Measurements from ENCODE around the gene MAMLD1. TPM values are rescaled to one million over a fixed set of nuclear protein-coding genes. Genes with fewer than 3 reads are reported as not detected.
A peak's percentile ranks its signal among the peaks of the same experiment; 100 is the strongest.

The MAMLD1 gene
- total RNA-seq, 1 donor from 2014 or later = 2.8 TPM

DNA sequence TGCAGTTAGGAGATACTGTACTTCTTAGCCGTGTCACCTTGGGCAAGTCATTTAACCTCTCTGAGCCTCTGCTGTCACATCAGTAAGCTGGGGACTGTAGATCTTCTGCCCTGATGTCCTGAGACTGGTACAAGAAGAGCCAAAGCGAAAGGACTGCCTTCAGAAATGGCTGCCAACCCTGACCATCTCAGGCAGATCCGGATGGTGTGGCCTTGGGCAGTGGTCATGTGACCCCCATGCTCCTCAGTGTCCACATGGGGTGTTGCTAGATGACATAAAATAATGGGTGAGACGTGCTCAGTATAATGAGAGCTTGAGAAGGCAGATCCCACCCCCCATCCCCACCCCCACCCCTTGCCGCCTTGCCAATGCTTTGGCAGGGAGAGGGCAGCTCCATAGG lies 144.9 kb downstream of the MAMLD1 start:
- H3K36me3 Mint-ChIP-seq (ENCODE audit: low read depth, unreplicated experiment) = no peaks in the 10 kb centered on the region
- TF ChIP-seq, protein P1, sequence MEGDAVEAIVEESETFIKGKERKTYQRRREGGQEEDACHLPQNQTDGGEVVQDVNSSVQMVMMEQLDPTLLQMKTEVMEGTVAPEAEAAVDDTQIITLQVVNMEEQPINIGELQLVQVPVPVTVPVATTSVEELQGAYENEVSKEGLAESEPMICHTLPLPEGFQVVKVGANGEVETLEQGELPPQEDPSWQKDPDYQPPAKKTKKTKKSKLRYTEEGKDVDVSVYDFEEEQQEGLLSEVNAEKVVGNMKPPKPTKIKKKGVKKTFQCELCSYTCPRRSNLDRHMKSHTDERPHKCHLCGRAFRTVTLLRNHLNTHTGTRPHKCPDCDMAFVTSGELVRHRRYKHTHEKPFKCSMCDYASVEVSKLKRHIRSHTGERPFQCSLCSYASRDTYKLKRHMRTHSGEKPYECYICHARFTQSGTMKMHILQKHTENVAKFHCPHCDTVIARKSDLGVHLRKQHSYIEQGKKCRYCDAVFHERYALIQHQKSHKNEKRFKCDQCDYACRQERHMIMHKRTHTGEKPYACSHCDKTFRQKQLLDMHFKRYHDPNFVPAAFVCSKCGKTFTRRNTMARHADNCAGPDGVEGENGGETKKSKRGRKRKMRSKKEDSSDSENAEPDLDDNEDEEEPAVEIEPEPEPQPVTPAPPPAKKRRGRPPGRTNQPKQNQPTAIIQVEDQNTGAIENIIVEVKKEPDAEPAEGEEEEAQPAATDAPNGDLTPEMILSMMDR (IDR thresholded peaks at IDR 0.05; ENCODE audit: unreplicated experiment) = no peak
- peaks cover 5% of the 10 kb centered on the region for H3K27me3 Mint-ChIP-seq (ENCODE audit: unreplicated experiment)
- peak overlapping the region; percentile 11 for H3K4me3 Mint-ChIP-seq (ENCODE audit: unreplicated experiment)
- DNase-seq (ENCODE audit: low spot score) = no peak
- no peaks in the 10 kb centered on the region for H3K9me3 Mint-ChIP-seq (ENCODE audit: unreplicated experiment)
- H3K27ac Mint-ChIP-seq (ENCODE audit: unreplicated experiment) = peak overlapping the region; percentile 94
- H3K4me1 Mint-ChIP-seq (ENCODE audit: unreplicated experiment) = peaks cover 31% of the 10 kb centered on the region

- H3K4me1 Mint-ChIP-seq (ENCODE audit: unreplicated experiment) = peaks cover 31% of the 10 kb centered on the region
- peak; percentile 5 for DNase-seq (ENCODE audit: low spot score)
- H3K27me3 Mint-ChIP-seq (ENCODE audit: unreplicated experiment) = peaks cover 5% of the 10 kb centered on the region
- H3K36me3 Mint-ChIP-seq (ENCODE audit: low read depth, unreplicated experiment) = no peaks in the 10 kb centered on the region
- TF ChIP-seq, protein P1 (IDR thresholded peaks at IDR 0.05; ENCODE audit: unreplicated experiment) = no peak
- H3K9me3 Mint-ChIP-seq (ENCODE audit: unreplicated experiment) = no peaks in the 10 kb centered on the region
- H3K4me3 Mint-ChIP-seq (ENCODE audit: unreplicated experiment) = no peak overlapping the region
- peak overlapping the region; percentile 52 for H3K27ac Mint-ChIP-seq (ENCODE audit: unreplicated experiment)
These were observed 145.6 kb downstream of the MAMLD1 start for GRCh38 chrX:150508451-150509367.

DNA sequence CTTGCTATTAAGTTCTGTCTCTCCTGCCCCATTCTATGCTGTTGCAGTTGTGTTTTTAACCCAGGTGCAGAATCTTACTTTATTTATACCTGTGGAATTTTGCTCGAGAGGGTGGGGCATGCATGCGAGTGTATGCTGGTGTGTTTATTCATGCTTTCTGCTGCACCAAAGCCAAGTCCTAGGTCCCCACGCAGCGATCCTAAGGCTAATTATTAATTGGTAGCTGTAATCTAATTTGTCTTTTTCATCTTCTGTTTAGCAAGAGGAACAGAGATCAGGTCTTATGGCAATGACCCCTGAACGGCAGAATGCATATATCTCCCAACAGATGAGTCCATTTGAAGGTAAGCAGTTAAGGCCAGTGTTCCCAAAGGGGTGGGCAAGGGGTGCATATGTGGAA lies 146.6 kb downstream of the MAMLD1 start:
- peaks cover 6% of the 10 kb centered on the region for H3K27me3 Mint-ChIP-seq (ENCODE audit: unreplicated experiment)
- no peaks in the 10 kb centered on the region for H3K36me3 Mint-ChIP-seq (ENCODE audit: low read depth, unreplicated experiment)
- peaks cover 22% of the 10 kb centered on the region for H3K4me1 Mint-ChIP-seq (ENCODE audit: unreplicated experiment)
- TF ChIP-seq, protein P1 (IDR thresholded peaks at IDR 0.05; ENCODE audit: unreplicated experiment) = no peak
- no peaks in the 10 kb centered on the region for H3K9me3 Mint-ChIP-seq (ENCODE audit: unreplicated experiment)
- peak overlapping the region; percentile 51 for H3K4me3 Mint-ChIP-seq (ENCODE audit: unreplicated experiment)
- peak overlapping the region; percentile 52 for H3K27ac Mint-ChIP-seq (ENCODE audit: unreplicated experiment)
- no peak for DNase-seq (ENCODE audit: low spot score)

- no peak overlapping the region for H3K27ac Mint-ChIP-seq (ENCODE audit: unreplicated experiment)
- H3K27me3 Mint-ChIP-seq (ENCODE audit: unreplicated experiment) = peaks cover 6% of the 10 kb centered on the region
- DNase-seq (ENCODE audit: low spot score) = no peak
- H3K4me3 Mint-ChIP-seq (ENCODE audit: unreplicated experiment) = no peak overlapping the region
- no peaks in the 10 kb centered on the region for H3K9me3 Mint-ChIP-seq (ENCODE audit: unreplicated experiment)
- TF ChIP-seq, protein P1 (IDR thresholded peaks at IDR 0.05; ENCODE audit: unreplicated experiment) = no peak
- H3K4me1 Mint-ChIP-seq (ENCODE audit: unreplicated experiment) = peaks cover 16% of the 10 kb centered on the region
- no peaks in the 10 kb centered on the region for H3K36me3 Mint-ChIP-seq (ENCODE audit: low read depth, unreplicated experiment)
These were observed 149.4 kb downstream of the MAMLD1 start for GRCh38 chrX:150512461-150512901.

- H3K36me3 Mint-ChIP-seq (ENCODE audit: low read depth, unreplicated experiment) = no peaks in the 10 kb centered on the region
- H3K27ac Mint-ChIP-seq (ENCODE audit: unreplicated experiment) = no peak overlapping the region
- peaks cover 10% of the 10 kb centered on the region for H3K27me3 Mint-ChIP-seq (ENCODE audit: unreplicated experiment)
- TF ChIP-seq, protein P1 (IDR thresholded peaks at IDR 0.05; ENCODE audit: unreplicated experiment) = no peak
- no peaks in the 10 kb centered on the region for H3K9me3 Mint-ChIP-seq (ENCODE audit: unreplicated experiment)
- H3K4me1 Mint-ChIP-seq (ENCODE audit: unreplicated experiment) = peaks cover 12% of the 10 kb centered on the region
- H3K4me3 Mint-ChIP-seq (ENCODE audit: unreplicated experiment) = no peak overlapping the region
- no peak for DNase-seq (ENCODE audit: low spot score)
These were observed 150.4 kb downstream of the MAMLD1 start for GRCh38 chrX:150513544-150513943.

Data from endothelial cell (in vitro differentiated cells).